ENCODE results near the gene EPAS1. TPM values are rescaled to one million over a fixed set of nuclear protein-coding genes. Genes with fewer than 3 reads are reported as not detected.

EPAS1 gene
- total and polyA plus RNA-seq, 8 donors = 35.1 to 217 (median 117) TPM

GRCh38 chr2:46411245-46411641, 114.0 kb downstream of the EPAS1 start:
- peaks cover 13 to 31% (median 19%) of the 10 kb centered on the region in 4 donors for H3K4me1 ChIP-seq
- 91 to 98% (median 96%) methylated on average over 2 of the region's 2 CpGs for whole genome bisulfite sequencing, 5 donors
- H3K27ac ChIP-seq = no peak overlapping the region
- no peaks in the 10 kb centered on the region for H3K36me3 ChIP-seq
- H3K9me3 ChIP-seq = peaks cover 0 to 3% (median 2%) of the 10 kb centered on the region in 4 donors
- no peak overlapping the region for H3K4me3 ChIP-seq
- TF ChIP-seq POLR2A (IDR thresholded peaks at IDR 0.05) (no peak), POLR2AphosphoS5 (IDR thresholded peaks at IDR 0.05) (no peak), CTCF (IDR thresholded peaks at IDR 0.05) (no peak), EP300 (IDR thresholded peaks at IDR 0.05) (no peak)
- H3K27me3 ChIP-seq = no peaks in the 10 kb centered on the region
- intact Hi-C loops (cut with DNase I; ENCODE audit: low total_unique reads) = no loop called here
- DNase-seq = no peak

- peaks cover 0 to 11% (median 5%) of the 10 kb centered on the region in 4 donors for H3K9me3 ChIP-seq
- WGBS, 5 donors = 89 to 100% (median 92%) methylated on average over 1 of the region's 1 CpG
- TF ChIP-seq EP300 (IDR thresholded peaks at IDR 0.05) (no peak), CTCF (IDR thresholded peaks at IDR 0.05) (no peak), POLR2A (IDR thresholded peaks at IDR 0.05) (no peak), POLR2AphosphoS5 (IDR thresholded peaks at IDR 0.05) (no peak)
- intact Hi-C loops (cut with DNase I; ENCODE audit: low total_unique reads) = no loop called here
- H3K27ac ChIP-seq = no peak overlapping the region
- H3K4me1 ChIP-seq = peaks cover 13 to 31% (median 19%) of the 10 kb centered on the region in 4 donors
- no peaks in the 10 kb centered on the region for H3K27me3 ChIP-seq
- no peaks in the 10 kb centered on the region for H3K36me3 ChIP-seq
- DNase-seq = no peak
- no peak overlapping the region for H3K4me3 ChIP-seq
These were observed 114.8 kb downstream of the EPAS1 start for GRCh38 chr2:46411985-46412384.

- H3K27me3 ChIP-seq = no peaks in the 10 kb centered on the region
- 85 to 96% (median 91%) methylated on average over 2 of the region's 2 CpGs for WGBS, 5 donors
- H3K27ac ChIP-seq = no peak overlapping the region
- no peak for DNase-seq
- peaks cover 0 to 16% (median 7%) of the 10 kb centered on the region in 4 donors for H3K9me3 ChIP-seq
- intact Hi-C loops (cut with DNase I; ENCODE audit: low total_unique reads) = no loop called here
- peaks cover 13 to 26% (median 17%) of the 10 kb centered on the region in 4 donors for H3K4me1 ChIP-seq
- TF ChIP-seq POLR2AphosphoS5 (IDR thresholded peaks at IDR 0.05) = no peak
- no peak for TF ChIP-seq EP300 (IDR thresholded peaks at IDR 0.05)
- TF ChIP-seq POLR2A (IDR thresholded peaks at IDR 0.05) = no peak
- H3K36me3 ChIP-seq = no peaks in the 10 kb centered on the region
- no peak overlapping the region for H3K4me3 ChIP-seq
These were observed 115.9 kb downstream of the EPAS1 start for GRCh38 chr2:46413111-46413510.

- H3K27me3 ChIP-seq = no peaks in the 10 kb centered on the region
- intact Hi-C loops (cut with DNase I; ENCODE audit: low total_unique reads) = no loop called here
- peaks cover 10 to 21% (median 14%) of the 10 kb centered on the region in 4 donors for H3K4me1 ChIP-seq
- DNase-seq = no peak
- peaks cover 0 to 20% (median 8%) of the 10 kb centered on the region in 4 donors for H3K9me3 ChIP-seq
- H3K36me3 ChIP-seq = no peaks in the 10 kb centered on the region
- TF ChIP-seq EP300 (IDR thresholded peaks at IDR 0.05) (no peak), POLR2A (IDR thresholded peaks at IDR 0.05) (no peak), POLR2AphosphoS5 (IDR thresholded peaks at IDR 0.05) (no peak), CTCF (IDR thresholded peaks at IDR 0.05) (no peak)
- H3K27ac ChIP-seq = no peak overlapping the region
- no peak overlapping the region for H3K4me3 ChIP-seq
These were observed 116.4 kb downstream of the EPAS1 start for GRCh38 chr2:46413631-46414030.

GRCh38 chr2:46414701-46415100, 117.5 kb downstream of the EPAS1 start:
- Histone ChIP-seq H3K27ac (no peak overlapping the region), H3K4me1 (peaks cover 5 to 13% (median 10%) of the 10 kb centered on the region in 4 donors), H3K36me3 (no peaks in the 10 kb centered on the region), H3K9me3 (peaks cover 0 to 24% (median 8%) of the 10 kb centered on the region in 4 donors), H3K27me3 (no peaks in the 10 kb centered on the region), H3K4me3 (no peak overlapping the region)
- DNase-seq = no peak
- intact Hi-C loops (cut with DNase I; ENCODE audit: low total_unique reads) = no loop called here
- no peak for TF ChIP-seq POLR2A (IDR thresholded peaks at IDR 0.05)
- no peak for TF ChIP-seq CTCF (IDR thresholded peaks at IDR 0.05)
- TF ChIP-seq EP300 (IDR thresholded peaks at IDR 0.05) = no peak
- no peak for TF ChIP-seq POLR2AphosphoS5 (IDR thresholded peaks at IDR 0.05)
- WGBS, 5 donors = 87 to 95% (median 88%) methylated on average over 1 of the region's 1 CpG

Data from stomach (tissue), 9 donors.